Suppressor macrophage treated with lipopolysaccharide for 1 hour (primary cell): ENCODE measurements around the gene AIG1.

ENCODE experiments used
- DNase-seq, 3 donors: peaks; one replicate each; pipeline ENCODE4 v3.0.0-alpha.2; 2020 to 2022

AIG1 gene

GRCh38 chr6:143200167-143200770, 139.6 kb downstream of the AIG1 start:
- peak; percentile 13 to 55 (median 33) for DNase-seq

GRCh38 chr6:143204045-143204444, 143.4 kb downstream of the AIG1 start:
- DNase-seq: no peak

DNA sequence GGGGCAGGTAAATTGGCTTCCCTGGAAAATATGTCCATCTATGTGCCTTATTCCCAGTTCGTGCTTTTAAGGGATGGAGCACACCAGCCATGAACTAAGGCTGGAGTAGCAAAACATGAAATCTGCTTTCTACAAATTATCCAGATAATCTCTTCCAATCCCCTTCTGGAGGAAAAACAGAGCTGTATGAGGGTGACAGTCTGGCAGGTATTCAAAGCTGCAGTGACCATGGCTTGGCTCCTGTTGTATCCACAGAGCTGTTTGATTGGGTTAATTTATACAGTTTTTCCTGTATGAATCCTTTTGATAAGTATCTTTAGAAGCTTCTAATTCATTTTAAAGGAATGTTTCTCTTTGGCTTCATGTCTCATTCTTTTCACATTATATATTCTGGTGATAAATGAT, 144.4 kb downstream of the AIG1 start:
- DNase-seq: no peak

DNA sequence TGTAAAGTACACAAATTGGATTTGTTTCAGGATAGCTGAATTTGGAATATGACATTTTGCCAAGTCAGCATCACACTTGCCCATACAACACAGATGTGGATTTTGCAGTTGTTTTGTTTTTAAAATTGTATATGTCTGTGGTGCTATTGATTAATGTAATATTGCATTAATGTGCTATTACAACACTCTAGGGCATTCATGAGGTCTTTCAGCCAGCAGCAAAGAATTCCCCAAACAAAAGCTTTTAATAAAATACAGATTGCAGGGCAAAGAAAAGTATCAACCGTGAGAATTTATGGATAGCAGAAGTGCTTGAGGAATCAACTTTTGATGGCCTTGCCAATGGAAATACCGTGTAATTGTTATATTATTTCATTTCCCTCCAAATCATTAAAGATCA, 144.9 kb downstream of the AIG1 start:
- no peak for DNase-seq

- no peak for DNase-seq
Measured at GRCh38 chr6:143205991-143206390, 145.3 kb downstream of the AIG1 start.

DNA sequence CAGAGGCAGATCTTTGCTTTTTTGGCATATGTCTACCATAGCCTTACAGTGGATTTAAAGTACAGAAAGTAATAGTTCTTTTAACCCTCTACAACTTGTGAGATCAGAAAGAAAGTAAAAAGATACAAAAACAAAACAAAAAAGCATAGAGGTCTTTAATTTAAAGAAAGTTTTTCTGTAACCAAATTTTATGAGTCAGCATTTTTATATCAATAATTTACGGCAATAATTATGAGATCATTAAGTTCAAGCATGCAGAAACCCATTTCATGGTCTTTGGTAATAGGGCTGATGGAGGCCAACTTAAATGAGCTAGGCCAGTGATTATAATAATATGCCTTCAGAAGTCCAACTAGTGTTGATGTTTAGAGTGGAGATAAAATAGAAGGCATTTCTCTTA, 145.9 kb downstream of the AIG1 start:
- DNase-seq: no peak

GRCh38 chr6:143210420-143210819, 149.7 kb downstream of the AIG1 start:
- DNase-seq: no peak

- DNase-seq: no peak
Measured at GRCh38 chr6:143213859-143214376, 153.2 kb downstream of the AIG1 start.

- DNase-seq: no peak
Measured at GRCh38 chr6:143215363-143215762, 154.7 kb downstream of the AIG1 start.

GRCh38 chr6:143215771-143216170, 155.1 kb downstream of the AIG1 start:
- no peak for DNase-seq

GRCh38 chr6:143218233-143218632, 157.5 kb downstream of the AIG1 start:
- no peak for DNase-seq

GRCh38 chr6:143221698-143222097, 161.0 kb downstream of the AIG1 start:
- no peak for DNase-seq

DNA sequence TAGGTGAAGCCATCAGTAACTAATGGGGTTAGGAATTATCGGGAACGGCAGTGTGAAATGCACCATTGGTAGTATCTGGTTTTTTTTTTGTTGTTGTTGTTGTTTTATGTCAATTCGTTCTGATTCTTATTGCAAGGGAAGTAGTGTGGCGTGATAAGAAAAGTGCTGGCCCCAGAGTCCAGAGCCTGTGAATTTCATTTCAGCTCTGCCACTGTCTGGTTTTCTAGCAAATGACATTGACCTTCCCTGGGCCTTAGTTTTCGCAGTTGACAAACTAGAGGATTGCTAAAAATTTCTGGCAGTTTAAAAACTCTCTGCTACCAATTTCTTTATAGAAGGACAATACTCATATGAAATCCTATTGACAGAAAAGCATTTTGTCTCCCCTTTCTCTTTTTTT, 161.6 kb downstream of the AIG1 start:
- DNase-seq: no peak

DNA sequence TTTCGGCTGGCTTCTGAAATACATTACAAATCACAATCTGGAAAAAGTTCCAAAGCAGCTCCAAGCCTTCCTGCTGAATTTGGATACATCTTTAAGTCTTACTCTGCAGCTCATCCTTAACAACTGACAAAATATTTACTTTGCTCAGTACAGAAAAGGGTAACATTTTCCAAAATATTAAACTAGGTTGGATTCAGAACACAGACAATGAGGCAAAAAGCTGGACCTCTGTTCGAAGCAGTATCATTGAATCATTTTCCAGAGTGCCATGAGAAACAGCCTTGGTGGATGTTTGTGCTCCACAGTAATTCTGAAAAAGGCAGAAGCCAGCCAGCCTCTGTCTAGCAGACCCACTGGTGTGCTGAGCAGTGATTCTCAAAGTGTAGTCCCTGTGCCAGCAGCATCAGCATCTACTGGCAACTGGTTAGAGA, 162.1 kb downstream of the AIG1 start:
- no peak for DNase-seq

GRCh38 chr6:143223895-143224294, 163.2 kb downstream of the AIG1 start:
- no peak for DNase-seq

DNA sequence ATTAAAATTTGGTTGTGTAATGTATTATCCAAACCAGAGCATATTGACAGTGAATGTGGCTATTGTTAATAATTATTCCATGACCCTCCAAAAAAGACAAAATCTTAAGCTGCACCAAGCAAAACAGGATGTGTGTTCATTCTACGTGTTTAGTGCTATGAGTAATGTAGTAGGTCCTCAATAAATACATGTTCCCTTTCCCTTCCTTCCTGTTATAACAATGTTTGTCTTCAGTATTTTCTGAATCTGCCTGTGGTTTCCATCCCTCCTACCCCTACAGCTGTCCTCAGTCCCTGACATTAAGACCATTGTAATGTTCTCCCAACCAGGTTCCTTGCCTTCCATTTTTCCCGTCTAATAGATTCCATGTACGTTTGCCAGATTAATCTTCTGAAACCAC, 163.8 kb downstream of the AIG1 start:
- no peak for DNase-seq

GRCh38 chr6:143225929-143226328, 165.2 kb downstream of the AIG1 start:
- DNase-seq: no peak

DNA sequence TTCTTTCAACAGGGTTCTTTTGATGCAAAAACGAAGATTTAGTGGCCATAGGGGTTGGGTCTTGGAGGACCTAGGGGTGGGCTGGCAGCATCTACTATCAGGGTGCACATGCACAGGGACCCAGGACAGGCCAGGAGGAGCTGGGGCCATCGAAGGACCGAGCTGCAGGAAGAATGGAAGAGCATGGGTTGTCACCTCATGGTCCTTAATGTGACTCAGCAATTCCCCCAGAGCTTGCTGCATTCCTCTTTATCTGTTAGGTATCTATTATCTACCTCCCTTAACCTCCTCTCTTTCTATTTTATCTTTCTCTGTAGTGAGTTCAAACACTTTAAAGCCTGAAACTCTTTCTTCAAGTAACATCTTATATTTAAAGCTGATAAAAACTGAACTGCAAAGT, 167.0 kb downstream of the AIG1 start:
- DNase-seq: no peak

- DNase-seq: no peak
Measured at GRCh38 chr6:143229400-143229799, 168.7 kb downstream of the AIG1 start.

- DNase-seq: peak; percentile 51 to 74 (median 59)
Measured at GRCh38 chr6:143232849-143233248, 172.2 kb downstream of the AIG1 start.

GRCh38 chr6:143233554-143234285, 173.0 kb downstream of the AIG1 start:
- no peak for DNase-seq

DNA sequence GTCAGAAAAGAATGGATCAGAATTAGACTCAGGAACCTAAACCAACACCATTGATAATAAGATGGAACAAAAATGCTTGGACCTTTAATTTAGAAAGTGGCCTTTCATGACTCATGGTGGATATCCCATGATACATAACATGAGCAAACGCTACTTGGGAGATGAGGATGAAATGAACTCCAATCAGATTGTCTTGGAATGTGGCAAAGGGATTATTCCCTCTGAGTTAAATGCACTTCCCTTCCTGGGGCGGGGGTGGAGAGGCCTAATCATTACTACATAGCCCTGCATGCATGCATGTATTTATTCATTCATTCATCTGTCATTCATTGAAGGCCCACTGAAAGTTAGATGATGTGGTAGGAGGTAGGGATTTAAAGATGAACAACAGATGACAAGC, 174.0 kb downstream of the AIG1 start:
- peak in 1 of 3 donors; percentile 4 for DNase-seq

GRCh38 chr6:143236151-143236798, 175.6 kb downstream of the AIG1 start:
- no peak for DNase-seq

DNA sequence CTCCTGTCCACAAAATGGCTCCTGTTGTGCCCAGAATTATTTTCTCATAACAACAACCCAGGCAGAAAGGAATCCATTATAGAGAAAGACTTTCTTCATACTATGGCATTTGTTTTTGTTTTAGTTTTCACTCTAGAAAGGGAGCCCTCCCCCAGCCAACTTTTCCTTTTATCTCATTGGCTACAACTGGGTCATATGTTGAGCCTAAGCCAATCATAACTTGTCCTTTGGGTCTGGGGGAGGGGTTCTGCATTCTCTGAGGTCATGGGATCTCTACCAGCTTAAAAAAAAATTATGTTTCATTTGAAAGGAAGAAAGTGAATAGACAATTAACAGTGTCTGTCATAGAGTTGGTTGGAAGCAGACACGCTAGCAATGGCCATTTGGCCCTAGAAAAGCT, 177.6 kb downstream of the AIG1 start:
- DNase-seq: no peak
